ENCODE results near the gene DOCK3.
"Not testable (repeated sequence)": the region's sequence is repeated elsewhere in the genome, so short reads cannot be mapped to it uniquely, and the experiment has no call there.

DOCK3 gene

GRCh38 chr3:51264166-51264565 lies 589.4 kb downstream of the DOCK3 start:
- DNase-seq = not testable (repeated sequence)

GRCh38 chr3:51268132-51268531 lies 593.4 kb downstream of the DOCK3 start:
- no peak for DNase-seq

- DNase-seq = no peak
Measured at GRCh38 chr3:51269466-51269865, 594.7 kb downstream of the DOCK3 start.

- no peak for DNase-seq
Measured at GRCh38 chr3:51270559-51270958, 595.8 kb downstream of the DOCK3 start.

GRCh38 chr3:51271172-51271571 lies 596.4 kb downstream of the DOCK3 start:
- DNase-seq = no peak

- DNase-seq = no peak
Measured at GRCh38 chr3:51274052-51274451, 599.3 kb downstream of the DOCK3 start.

GRCh38 chr3:51275111-51275805 lies 600.5 kb downstream of the DOCK3 start:
- DNase-seq = no peak

- no peak for DNase-seq
Measured at GRCh38 chr3:51276046-51276445, 601.3 kb downstream of the DOCK3 start.

GRCh38 chr3:51279448-51279847 lies 604.7 kb downstream of the DOCK3 start:
- DNase-seq = no peak

- no peak for DNase-seq
Measured at GRCh38 chr3:51280176-51280575, 605.4 kb downstream of the DOCK3 start.

GRCh38 chr3:51282931-51283330 lies 608.2 kb downstream of the DOCK3 start:
- DNase-seq = no peak

- no peak for DNase-seq
Measured at GRCh38 chr3:51283421-51283820, 608.7 kb downstream of the DOCK3 start.

GRCh38 chr3:51295625-51296024 lies 620.9 kb downstream of the DOCK3 start:
- no peak for DNase-seq

GRCh38 chr3:51297333-51297732 lies 622.6 kb downstream of the DOCK3 start:
- DNase-seq = no peak

- no peak for DNase-seq
Measured at GRCh38 chr3:51304230-51304629, 629.5 kb downstream of the DOCK3 start.

- DNase-seq = no peak
Measured at GRCh38 chr3:51306093-51306492, 631.4 kb downstream of the DOCK3 start.

- DNase-seq = no peak
Measured at GRCh38 chr3:51307458-51307857, 632.7 kb downstream of the DOCK3 start.

GRCh38 chr3:51307945-51308607 lies 633.3 kb downstream of the DOCK3 start:
- DNase-seq = not testable (repeated sequence)

GRCh38 chr3:51311055-51311454 lies 636.3 kb downstream of the DOCK3 start:
- peak; percentile 19 to 27 for DNase-seq

- DNase-seq = no peak
Measured at GRCh38 chr3:51328206-51328605, 653.5 kb downstream of the DOCK3 start.

GRCh38 chr3:51330046-51330445 lies 655.3 kb downstream of the DOCK3 start:
- DNase-seq = no peak

- DNase-seq = no peak
Measured at GRCh38 chr3:51332156-51332555, 657.4 kb downstream of the DOCK3 start.

- no peak for DNase-seq
Measured at GRCh38 chr3:51333021-51333420, 658.3 kb downstream of the DOCK3 start.

GRCh38 chr3:51336261-51336660 lies 661.5 kb downstream of the DOCK3 start:
- no peak for DNase-seq

GRCh38 chr3:51337666-51338065 lies 662.9 kb downstream of the DOCK3 start:
- DNase-seq = no peak
